A673 (cell line): ENCODE data around the gene COA6.

Experiments used
- CTCF ChIP-seq: fragments of 300-800, 200-600 bp; sonication (generic); conservative IDR thresholded peaks from 2 replicates; pipeline ENCODE4 v1.5.1; 2017; ENCODE audit warnings: low read depth, mild to moderate bottlenecking, antibody characterized with exemption, low read length, moderate library complexity, mixed read lengths
- EZH2 ChIP-seq: fragments of 200-600 bp; sonication (generic); IDR thresholded peaks from 2 replicates; pipeline ENCODE4 v1.6.1; 2017; ENCODE audit warnings: borderline replicate concordance, low read depth, mild to moderate bottlenecking, mixed read lengths, antibody characterized with exemption, low read length; ENCODE audit not compliant: poor library complexity, severe bottlenecking

- no peak for TF ChIP-seq CTCF
- no peak for TF ChIP-seq EZH2
Measured at GRCh38 chr1:234371414-234371813, 1.8 kb upstream of the COA6 start.
